NCI-H2081 (cell line): ENCODE data around the gene SLCO4A1.
A peak's percentile ranks its signal among the peaks of the same experiment; 100 is the strongest.

ENCODE experiments used
- DNase-seq, 2 experiments: peaks; one replicate each; lab custom pipeline; 2025; lab: John Stamatoyannopoulos, UW

Gene SLCO4A1

DNA sequence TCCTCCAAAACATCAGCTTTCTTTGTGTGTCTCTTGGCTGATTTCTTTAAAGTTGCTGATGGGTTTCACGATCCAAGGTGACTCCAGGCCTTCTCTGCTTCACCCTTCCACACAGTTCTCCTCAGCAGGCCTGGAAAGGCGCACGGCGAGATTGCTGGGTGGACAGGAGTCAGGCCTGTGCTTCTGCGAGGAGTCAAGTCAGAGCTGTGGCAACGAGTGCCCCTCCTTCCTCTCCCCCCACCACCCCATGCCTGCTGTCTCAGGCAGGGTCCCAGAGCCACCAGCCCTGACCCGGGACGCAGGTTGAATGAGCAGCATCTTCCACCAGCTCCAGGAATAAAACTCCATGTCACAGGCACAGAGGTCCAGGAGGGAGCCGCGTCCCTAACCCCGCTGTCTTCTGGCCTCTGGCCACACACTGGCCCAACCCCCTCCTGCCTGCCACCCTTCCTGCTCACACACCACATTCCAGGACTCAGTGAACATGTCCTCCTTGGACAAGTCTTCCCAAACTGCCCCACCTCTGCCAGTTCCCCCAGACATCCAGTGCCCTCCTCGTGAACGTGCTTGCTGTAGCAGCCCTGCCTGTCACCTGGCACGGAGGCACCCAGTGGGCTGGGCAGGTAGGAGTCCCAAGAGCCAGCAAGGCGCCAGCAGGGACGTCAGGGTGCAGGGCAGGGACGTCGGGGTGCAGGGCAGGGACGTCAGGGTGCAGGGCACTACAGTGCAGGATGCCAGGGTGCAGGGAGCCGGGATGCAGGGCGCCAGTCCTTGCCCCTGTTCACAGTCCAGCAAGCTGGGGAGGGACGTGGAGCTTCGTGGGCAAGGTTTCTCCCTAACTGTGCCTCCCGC, 59.1 kb downstream of the SLCO4A1 start:
- no peak for DNase-seq

- no peak for DNase-seq
Measured at GRCh38 chr20:62702013-62702300, 59.7 kb downstream of the SLCO4A1 start.

DNA sequence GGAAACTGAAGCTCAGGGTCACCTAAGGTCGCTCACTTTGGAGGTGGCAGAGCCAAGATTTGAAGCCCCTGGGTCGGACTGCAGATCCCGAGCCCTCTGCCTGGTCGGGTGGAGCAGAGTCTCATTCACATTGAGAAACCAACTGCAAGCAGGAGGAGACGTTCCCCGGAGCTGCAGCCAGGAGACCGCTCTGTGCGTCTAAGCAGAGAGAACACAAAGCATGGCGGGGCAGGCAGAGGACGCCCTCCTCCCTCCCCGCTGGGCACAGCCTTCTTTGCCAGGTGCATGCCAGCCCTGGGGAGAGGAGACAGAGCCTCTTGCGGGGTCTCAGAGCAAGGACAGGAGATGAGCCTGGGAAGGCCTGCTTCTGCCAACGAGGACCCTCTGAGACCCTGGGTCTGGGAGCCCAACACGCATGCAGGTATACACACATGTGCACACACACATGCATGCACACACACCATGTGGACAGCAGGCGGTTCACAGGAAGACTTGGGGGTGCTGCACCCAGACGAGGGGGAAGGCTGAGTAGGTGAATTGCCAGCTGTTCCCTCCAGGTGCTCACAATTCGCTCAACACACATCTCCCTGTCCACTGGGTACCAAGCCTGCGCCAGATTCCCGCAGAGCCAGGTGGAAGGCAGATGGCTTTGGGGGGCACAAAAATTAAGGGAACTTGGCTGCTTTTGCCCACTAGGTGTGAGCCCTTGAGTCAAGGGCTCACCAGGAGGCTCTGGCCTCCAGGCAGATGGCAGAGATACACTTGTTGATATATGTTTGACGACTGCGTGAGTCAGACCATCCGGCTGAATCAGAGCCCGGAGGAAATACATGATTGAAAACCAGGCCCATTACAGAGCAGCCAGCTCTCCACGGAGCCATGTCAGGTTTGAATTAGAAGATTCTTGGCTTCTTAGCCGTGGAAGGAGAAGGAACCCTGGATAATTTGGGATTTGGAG, 60.9 kb downstream of the SLCO4A1 start:
- DNase-seq: peak; percentile 38 to 73

DNA sequence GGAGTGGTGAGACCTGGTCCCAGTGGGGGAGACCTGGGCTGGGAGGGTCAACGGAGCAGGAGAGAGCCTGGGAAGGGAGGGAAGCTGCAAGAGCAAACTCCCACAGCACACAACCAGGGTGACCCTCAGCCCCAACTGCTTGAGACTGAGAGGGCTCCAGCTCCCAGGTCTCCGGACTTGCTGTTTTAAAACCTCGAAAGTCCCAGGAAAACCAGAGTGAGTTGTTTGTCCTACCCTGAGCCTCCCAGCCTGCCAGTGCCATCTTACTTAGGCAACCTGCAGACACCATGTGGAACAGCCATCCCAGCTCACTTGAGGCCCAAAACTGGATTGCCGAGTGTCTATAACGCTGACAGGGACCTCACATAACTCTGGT, 61.5 kb downstream of the SLCO4A1 start:
- DNase-seq: no peak

- peak; percentile 89 to 92 for DNase-seq
Measured at GRCh38 chr20:62704341-62704948, 62.1 kb downstream of the SLCO4A1 start.

DNA sequence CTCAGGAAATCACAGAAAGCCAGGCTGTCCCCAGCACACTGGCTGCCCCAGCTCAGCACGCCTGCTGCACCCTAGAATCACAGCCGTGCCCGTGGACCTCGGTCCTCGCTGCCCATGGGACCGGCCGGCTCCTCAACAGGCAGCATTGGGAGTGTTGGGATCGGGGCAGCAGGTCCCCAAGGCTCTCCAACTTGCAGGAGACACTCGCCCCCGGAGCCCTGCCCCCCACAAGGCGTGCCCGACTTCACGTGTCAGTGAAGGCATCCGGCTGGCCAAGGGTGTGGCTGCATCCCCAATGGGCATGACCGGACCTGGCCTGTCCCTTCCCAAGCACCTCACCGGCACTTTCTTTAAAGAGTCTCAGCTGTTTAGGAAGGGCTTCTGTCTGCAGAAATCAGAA, 63.3 kb downstream of the SLCO4A1 start:
- DNase-seq: no peak

- no peak for DNase-seq
Measured at GRCh38 chr20:62706344-62706743, 64.0 kb downstream of the SLCO4A1 start.

GRCh38 chr20:62706857-62707256, 64.6 kb downstream of the SLCO4A1 start:
- no peak for DNase-seq

- no peak for DNase-seq
Measured at GRCh38 chr20:62707276-62707920, 65.1 kb downstream of the SLCO4A1 start.

DNA sequence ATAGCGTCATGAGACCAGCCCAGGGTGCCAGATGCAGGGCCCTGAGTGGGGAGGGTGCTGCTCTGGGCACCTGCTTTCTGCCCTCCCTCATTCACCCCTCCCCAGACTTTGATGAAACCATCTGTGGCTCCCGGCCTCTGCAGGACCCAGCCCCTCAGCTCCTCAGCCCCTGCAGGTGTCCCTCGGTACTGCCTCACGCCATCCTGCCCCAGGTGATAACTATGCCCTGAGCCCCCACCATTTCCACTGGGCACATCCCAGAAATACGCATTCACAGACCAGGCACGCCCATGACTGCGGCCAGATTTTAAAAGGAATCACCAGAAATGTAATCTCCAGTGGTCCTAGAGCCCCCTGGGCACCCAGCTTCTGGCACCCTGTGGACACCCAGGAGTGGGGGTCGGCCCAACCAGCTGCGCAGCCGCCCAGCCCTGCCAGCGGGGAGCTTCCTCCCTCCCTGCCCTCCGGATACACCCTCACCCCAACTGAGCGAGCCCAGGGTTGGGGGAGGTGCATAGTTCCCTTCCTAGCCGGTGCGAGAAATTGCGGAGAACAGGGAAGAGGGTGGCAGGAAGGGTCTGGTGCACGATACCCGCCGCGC, 65.7 kb downstream of the SLCO4A1 start:
- no peak for DNase-seq

- DNase-seq: no peak
Measured at GRCh38 chr20:62708591-62709536, 66.6 kb downstream of the SLCO4A1 start, which contains the start of gene NTSR1. Gene NTSR1 (plus strand): TSS chr20:62708836. CDS start chr20:62709208, 372 bp downstream.

GRCh38 chr20:62709537-62709905, 67.2 kb downstream of the SLCO4A1 start:
- DNase-seq: no peak

- no peak for DNase-seq
Measured at GRCh38 chr20:62710221-62710885, 68.0 kb downstream of the SLCO4A1 start.

- DNase-seq: no peak
Measured at GRCh38 chr20:62710886-62711702, 68.8 kb downstream of the SLCO4A1 start.

DNA sequence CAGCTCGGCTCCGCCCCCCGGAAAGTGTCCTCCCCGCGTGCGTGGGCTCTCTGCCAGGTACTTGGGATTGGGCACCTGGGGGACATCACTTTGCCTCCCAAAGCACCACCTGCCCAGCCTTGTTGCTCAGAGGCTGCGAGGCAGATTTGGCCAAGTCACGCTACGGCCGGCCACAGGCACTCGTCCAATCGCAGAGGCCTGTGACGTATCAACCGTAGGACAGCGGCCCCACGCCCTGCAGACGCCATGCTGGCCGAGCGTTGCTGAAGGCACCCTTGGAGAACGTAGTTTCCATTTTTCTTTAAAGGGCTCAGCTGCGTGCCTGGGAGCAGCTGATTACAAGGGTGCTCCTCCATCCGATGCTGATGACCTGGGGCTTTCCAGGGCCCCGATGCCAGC, 69.4 kb downstream of the SLCO4A1 start:
- DNase-seq: peak; percentile 43 to 44

DNA sequence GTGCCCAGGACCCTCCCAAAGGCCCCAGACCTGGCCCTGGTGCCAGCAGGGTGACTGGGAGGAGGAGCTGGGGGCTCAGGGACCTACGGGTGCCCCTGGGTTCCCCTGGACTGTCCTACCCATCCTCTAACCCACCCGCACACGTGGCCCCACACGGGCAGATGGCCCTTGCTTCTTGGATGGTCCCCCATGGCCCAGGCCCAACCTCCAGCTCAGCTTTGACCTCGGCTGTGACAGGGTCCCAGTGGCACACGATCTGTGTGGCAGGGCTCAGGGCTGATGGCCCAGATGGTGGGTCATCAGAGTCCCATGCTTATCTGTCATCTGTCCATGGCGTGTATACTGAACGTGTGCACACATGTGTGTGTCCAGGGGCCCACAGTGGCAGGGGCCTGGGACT, 70.3 kb downstream of the SLCO4A1 start:
- no peak for DNase-seq

- DNase-seq: no peak
Measured at GRCh38 chr20:62714006-62714405, 71.7 kb downstream of the SLCO4A1 start.

- DNase-seq: no peak
Measured at GRCh38 chr20:62714799-62715198, 72.5 kb downstream of the SLCO4A1 start.

DNA sequence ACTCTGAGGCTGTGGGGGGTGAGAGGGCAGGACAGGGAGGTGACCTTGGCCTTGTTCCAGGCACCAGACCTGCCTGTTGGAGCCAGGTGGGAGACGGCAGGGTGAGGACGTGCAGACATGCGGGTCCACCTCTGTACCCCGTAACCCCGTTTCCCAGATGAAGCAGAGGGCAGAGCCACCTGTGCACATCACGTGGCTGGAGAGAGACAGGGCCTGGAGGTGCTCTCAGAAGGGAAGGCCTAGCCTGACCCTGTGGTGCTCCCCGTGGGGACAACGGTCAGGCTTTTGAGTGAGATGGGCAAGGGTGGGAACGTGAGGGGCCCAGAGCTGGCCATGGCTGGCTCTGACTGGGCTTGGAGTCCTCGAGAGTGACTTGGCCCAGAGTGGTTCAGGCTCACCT, 72.9 kb downstream of the SLCO4A1 start:
- no peak for DNase-seq
